GM10266 (cell line): Measurements from ENCODE around the gene AFAP1.
"Not testable (repeated sequence)": the region's sequence is repeated elsewhere in the genome, so short reads cannot be mapped to it uniquely, and the experiment has no call there.

Source experiments
- DNase-seq: peaks from one replicate; pipeline ENCODE4 v3.0.0; 2012; ENCODE audit errors: extremely low spot score
- CTCF ChIP-seq: IDR thresholded peaks from 2 replicates; pipeline ENCODE4 v1.5.1; 2012; ENCODE audit warnings: mild to moderate bottlenecking, low read depth; ENCODE audit not compliant: control insufficient read depth, insufficient read depth; ENCODE audit errors: missing control alignments

AFAP1 gene

DNA sequence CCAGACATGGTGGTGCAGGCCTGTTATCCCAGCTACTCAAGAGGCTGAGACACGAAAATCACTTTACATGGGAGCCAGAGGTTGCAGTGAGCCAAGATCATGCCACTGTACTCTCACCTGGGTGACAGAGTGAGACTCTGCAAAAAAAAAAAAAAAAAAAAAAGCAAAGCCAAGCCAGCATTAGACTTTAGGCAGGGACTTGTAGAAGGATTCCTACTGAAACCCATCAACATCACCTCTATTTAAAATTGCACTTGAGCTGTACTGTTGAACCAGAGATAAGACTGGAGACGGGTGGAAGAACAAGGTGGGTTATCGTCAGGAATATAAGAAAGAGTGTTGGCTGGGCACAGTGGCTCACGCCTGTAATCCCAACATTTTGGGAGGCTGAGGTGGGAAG lies 15.7 kb upstream of the AFAP1 start:
- no peak for TF ChIP-seq CTCF
- no peak for DNase-seq

GRCh38 chr4:7952615-7953014 lies 13.0 kb upstream of the AFAP1 start:
- no peak for DNase-seq
- TF ChIP-seq CTCF: no peak

DNA sequence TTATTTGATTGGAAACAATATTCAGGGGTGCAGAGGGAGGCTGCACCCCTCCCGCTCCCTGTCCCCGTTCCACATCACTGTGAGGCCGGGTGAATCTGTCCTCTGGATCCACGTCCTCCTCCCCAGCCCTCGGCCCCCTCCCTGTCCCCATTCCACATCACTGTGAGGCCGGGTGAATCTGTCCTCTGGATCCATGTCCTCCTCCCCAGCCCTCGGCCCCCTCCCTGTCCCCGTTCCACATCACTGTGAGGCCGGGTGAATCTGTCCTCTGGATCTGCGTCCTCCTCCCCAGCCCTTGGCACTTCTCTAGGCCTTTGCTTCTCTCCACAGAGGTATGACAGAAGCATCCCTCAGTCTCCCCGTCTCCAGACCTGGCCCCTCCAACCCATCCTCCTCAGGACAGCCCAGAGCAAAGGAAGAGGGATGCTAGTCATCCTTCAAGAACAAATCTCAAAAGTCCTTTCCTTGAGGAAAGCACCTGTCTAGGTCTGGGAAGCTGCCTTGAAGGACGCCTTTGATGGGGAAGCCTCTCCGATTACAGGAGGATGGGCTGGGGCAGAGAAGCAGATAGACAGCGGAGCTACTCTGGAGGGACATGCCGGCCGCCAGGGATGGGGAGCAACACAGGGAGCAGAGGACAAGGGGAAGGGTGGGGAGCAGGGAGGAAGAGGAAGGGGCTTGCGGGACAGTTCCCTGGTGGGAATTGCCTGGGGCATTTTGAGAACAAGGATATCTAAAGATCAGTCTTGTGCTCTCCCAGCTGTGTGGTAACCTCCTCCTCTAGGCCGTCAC lies 10.8 kb upstream of the AFAP1 start:
- no peak for DNase-seq
- TF ChIP-seq CTCF: no peak

- no peak for DNase-seq
- TF ChIP-seq CTCF: no peak
Observed at GRCh38 chr4:7949759-7950158, 10.1 kb upstream of the AFAP1 start.

GRCh38 chr4:7947927-7948326 lies 8.3 kb upstream of the AFAP1 start:
- no peak for TF ChIP-seq CTCF
- no peak for DNase-seq

DNA sequence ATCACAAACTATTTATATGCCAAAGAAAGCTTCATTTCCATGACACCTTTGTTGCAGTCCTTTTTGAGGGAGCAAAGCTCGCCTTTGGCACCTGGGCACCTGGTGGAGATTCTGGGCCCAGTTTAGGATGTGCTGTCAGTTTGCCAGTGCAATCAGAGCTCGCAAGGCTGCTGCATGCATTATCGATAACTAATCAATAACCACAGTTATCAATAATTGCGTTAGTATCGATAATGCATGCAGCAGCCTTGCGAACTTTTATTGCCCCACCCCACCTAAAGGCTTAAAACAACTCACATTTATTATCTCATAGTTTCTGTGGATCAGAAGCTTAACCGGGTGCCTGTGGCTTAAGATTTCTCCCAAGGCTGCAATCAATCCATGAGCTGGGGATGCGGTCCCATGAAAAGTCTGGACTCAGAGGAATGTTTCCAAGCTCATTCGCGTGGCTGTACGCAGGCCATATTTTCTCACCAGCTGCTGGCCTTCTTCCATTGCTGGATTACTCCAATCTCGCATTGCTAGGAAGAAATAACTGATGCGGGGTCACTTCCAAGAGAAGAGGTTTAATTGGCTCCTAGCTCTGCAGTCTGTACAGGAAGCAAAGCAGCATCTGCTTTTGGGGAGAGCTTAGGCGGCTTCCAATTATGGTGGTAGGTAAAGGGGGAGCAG lies 6.2 kb upstream of the AFAP1 start:
- DNase-seq: no peak
- TF ChIP-seq CTCF: no peak

DNA sequence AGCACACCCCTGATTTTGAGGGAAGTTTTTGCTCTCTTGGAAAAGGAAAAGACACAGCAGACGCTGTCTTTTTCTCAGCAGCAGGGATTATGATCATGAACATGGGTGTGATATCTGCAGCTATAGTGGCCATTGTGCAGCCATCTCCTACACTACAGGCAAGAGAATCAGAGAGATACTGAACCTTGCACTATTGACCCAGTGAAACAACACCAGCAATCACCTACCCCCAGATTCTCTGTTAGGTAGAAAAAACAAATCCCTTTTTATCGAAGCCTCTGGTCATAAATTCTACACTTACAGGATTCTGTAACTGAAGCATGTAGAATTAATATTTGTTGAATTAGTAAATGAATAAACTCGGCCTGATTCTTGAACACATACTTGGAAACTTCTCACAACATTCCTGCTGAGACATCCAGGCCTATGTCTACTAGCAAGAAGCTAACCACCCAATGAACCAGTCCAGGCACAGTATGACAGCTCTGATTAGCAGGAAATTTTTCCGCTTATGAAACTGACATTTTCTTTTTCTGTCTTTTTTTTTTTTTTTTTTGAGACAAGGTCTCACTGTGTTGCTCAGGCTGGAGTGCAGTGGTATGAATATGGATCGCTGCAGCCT lies 5.0 kb upstream of the AFAP1 start:
- DNase-seq: no peak
- TF ChIP-seq CTCF: no peak

DNA sequence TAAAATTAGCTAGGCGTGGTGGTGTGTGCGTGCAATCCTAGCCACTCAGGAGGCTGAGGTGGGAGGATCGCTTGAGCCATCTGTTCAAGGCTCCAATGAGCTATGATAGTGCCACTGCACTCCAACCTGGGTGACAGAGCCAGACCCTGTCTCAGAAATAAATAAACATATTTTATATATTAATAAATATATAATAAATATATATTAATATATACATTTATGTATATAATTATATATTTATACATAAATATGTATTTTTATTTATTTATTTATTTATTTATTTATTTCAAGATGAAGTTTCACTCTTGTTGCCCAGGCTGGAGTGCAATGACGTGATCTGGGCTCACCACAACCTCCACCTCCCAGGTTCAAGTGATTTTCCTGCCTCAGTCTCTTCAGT lies 4.0 kb upstream of the AFAP1 start:
- DNase-seq: not testable (repeated sequence)
